Spleen (tissue), 11 donors: ENCODE measurements around the gene RPTN. TPM values are rescaled to one million over a fixed set of nuclear protein-coding genes. Genes with fewer than 3 reads are reported as not detected.

Experiments used
- DNase-seq: peaks from one replicate; pipeline ENCODE4 v3.0.0-alpha.2; 2020
- H3K27ac ChIP-seq, 8 donors: fragments of 200-600 bp; sonication (generic) in 7 of 8; 1 replicate in 4 of 8; 2 replicates in 4 of 8; pipeline versions ENCODE4 v1.5.0 to v1.8.0; 2016 to 2021; ENCODE audit warnings: inconsistent platforms in 4 of 8, mild to moderate bottlenecking in 4 of 8, moderate library complexity in 1 of 8
- H3K27me3 ChIP-seq, 7 donors: fragments of 200-600 bp; sonication (generic) in 6 of 7; replicated peaks in 1 of 7; 1 replicate in 4 of 7; 2 replicates in 3 of 7; pipeline versions ENCODE4 v1.5.0 to v1.8.0; 2016 to 2021; ENCODE audit warnings: inconsistent platforms in 3 of 7, mild to moderate bottlenecking in 1 of 7
- H3K36me3 ChIP-seq, 6 donors: fragments of 200-600 bp; sonication (generic) in 5 of 6; 1 replicate in 4 of 6; 2 replicates in 2 of 6; pipeline versions ENCODE4 v1.5.0 to v1.8.0; 2016 to 2021; ENCODE audit warnings: inconsistent platforms in 2 of 6
- H3K4me1 ChIP-seq, 6 donors: fragments of 200-600 bp; sonication (generic) in 5 of 6; 1 replicate in 3 of 6; 2 replicates in 3 of 6; pipeline versions ENCODE4 v1.5.0 to v1.8.0; 2016 to 2021; ENCODE audit warnings: inconsistent platforms in 3 of 6
- H3K4me3 ChIP-seq, 8 donors: fragments of 200-600 bp; sonication (generic) in 7 of 8; 1 replicate in 4 of 8; 2 replicates in 4 of 8; pipeline versions ENCODE4 v1.5.0 to v1.8.0; 2016 to 2021; ENCODE audit warnings: inconsistent platforms in 4 of 8, mild to moderate bottlenecking in 4 of 8, moderate library complexity in 2 of 8
- H3K9me3 ChIP-seq, 8 donors: fragments of 200-600 bp; sonication (generic) in 7 of 8; 1 replicate in 4 of 8; 2 replicates in 4 of 8; pipeline versions ENCODE4 v1.5.0 to v1.8.0; 2016 to 2021; ENCODE audit warnings: inconsistent platforms in 4 of 8
- POLR2A ChIP-seq, 3 donors: fragments of 450-650 bp; IDR thresholded peaks; one replicate each; pipeline ENCODE4 v1.5.1; 2017; ENCODE audit warnings: antibody characterized with exemption in 3 of 3, mild to moderate bottlenecking in 1 of 3
- POLR2AphosphoS5 ChIP-seq, 3 donors: sonication (generic); formaldehyde crosslinking; IDR thresholded peaks; one replicate each; pipeline ENCODE4 v1.5.1; 2017; ENCODE audit warnings: antibody characterized with exemption in 3 of 3
- WGBS, 5 donors: extraction: QIAGEN DNeasy Blood & Tissue Kit in 3 of 5; methylation state at CpG; one replicate each; pipeline versions ENCODE4 v1.1.5 to v1.1.7; 2013 to 2018; 5-methylcytosine and 5-hydroxymethylcytosine counted together
- intact Hi-C: fragments of 100-400 bp; cut with DNase I; formaldehyde crosslinking; loops from one replicate; pipeline ENCODE4 v1.15.0; 2023; ENCODE audit warnings: low total_unique reads
- polyA plus RNA-seq, 3 donors: library from polyadenylated mRNA; stranded (reverse); fragments of 200-250 nt; gene quantifications; one replicate each; pipeline ENCODE4 v1.2.1, GENCODE V29; 2013
- total RNA-seq, 7 donors: library from RNA; depleted of rRNA in 3 of 7; stranded (reverse); fragments of >200 nt in 3 of 7; fragmentation: NEBNext Ultra II Directional in 4 of 7; extraction: Animal tissue kit (Norgen Biotek cat#: 25700) in 4 of 7; gene quantifications; one replicate each; pipeline versions ENCODE4 v1.1.0 to v1.2.1, GENCODE V29; 2016 to 2021
- TF ChIP-seq, protein P1 (sequence below), 11 experiments: fragments of 200-600 bp in 7 of 11; fragments of 450-650 bp in 4 of 11; sonication (generic) in 4 of 11; IDR thresholded peaks in 8 of 11; conservative IDR thresholded peaks in 3 of 11; 1 replicate in 7 of 11; 2 replicates in 4 of 11; pipeline versions ENCODE4 v1.4.0 to v1.8.0; 2016 to 2021; ENCODE audit warnings: antibody characterized with exemption in 11 of 11, inconsistent platforms in 4 of 11, mild to moderate bottlenecking in 1 of 11
- donor health status: healthy with polysubstance abuse.
- donor health status: DM: no; HTN: no; CAD: no; lungs with moderate emphysema.
- donor health status: DM: no; HTN: no; CAD: no.
- donor health status: Bipolar disorder and iron deficiency.
- donor health status: healthy.
- donor health status: DM: no; HTN: no; CAD: no.
- donor health status: DM: yes; HTN: yes; CAD: no.

RPTN gene
- total and polyA plus RNA-seq, 10 donors = not detected

DNA sequence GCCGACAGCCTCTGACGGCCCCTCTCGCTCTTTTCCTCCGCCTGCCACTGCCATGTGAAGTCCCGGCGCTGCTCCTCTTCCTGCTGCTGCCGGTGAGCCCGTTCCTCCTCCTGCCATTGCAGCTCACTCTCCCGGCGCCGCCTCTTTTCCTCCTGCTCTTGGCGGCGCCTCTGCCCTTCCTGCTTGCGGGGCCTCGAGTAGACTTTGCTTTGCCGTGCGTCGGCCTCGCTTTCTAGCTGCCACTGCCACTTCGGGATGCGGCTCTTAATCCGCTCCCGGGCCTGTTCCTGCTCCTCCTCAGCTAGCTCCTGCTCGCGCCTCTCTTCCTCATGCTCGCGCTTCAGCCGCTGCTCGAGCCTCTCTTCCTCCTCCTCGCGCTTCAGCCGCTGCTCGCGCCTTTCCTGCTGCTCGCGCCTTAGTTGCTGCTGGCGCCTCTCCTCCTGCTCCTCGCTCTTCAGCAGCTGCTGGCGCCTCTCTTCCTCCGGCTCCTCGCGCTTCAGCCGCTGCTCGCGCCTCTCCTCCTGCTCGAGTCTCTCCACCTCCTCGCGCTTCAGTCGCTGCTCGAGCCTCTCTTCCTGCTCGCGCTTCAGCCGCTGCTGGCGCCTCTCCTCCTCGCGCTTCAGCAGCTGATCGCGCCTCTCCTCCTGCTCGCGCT lies 48.0 kb downstream of the RPTN start:
- Histone ChIP-seq H3K27ac (no peak overlapping the region), H3K4me3 (peak overlapping the region; percentile 5 to 68 (median 46)), H3K4me1 (peaks cover 22 to 62% (median 51%) of the 10 kb centered on the region in 6 donors), H3K9me3 (peaks cover 0 to 22% (median 0%) of the 10 kb centered on the region in 8 donors), H3K36me3 (no peaks in the 10 kb centered on the region), H3K27me3 (peaks cover 0 to 100% (median 90%) of the 10 kb centered on the region in 7 donors)
- peak; percentile 78 for DNase-seq
- TF ChIP-seq, protein P1, sequence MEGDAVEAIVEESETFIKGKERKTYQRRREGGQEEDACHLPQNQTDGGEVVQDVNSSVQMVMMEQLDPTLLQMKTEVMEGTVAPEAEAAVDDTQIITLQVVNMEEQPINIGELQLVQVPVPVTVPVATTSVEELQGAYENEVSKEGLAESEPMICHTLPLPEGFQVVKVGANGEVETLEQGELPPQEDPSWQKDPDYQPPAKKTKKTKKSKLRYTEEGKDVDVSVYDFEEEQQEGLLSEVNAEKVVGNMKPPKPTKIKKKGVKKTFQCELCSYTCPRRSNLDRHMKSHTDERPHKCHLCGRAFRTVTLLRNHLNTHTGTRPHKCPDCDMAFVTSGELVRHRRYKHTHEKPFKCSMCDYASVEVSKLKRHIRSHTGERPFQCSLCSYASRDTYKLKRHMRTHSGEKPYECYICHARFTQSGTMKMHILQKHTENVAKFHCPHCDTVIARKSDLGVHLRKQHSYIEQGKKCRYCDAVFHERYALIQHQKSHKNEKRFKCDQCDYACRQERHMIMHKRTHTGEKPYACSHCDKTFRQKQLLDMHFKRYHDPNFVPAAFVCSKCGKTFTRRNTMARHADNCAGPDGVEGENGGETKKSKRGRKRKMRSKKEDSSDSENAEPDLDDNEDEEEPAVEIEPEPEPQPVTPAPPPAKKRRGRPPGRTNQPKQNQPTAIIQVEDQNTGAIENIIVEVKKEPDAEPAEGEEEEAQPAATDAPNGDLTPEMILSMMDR (IDR thresholded peaks at IDR 0.05 in 8 of 11, conservative IDR thresholded peaks at IDR 0.05 in 3 of 11) = no peak
- no peak for TF ChIP-seq POLR2A (IDR thresholded peaks at IDR 0.05)
- no peak for TF ChIP-seq POLR2AphosphoS5 (IDR thresholded peaks at IDR 0.05)
- 1 to 2% (median 1%) methylated on average over 60 of the region's 60 CpGs for WGBS, 5 donors
- intact Hi-C loops = no loop called here

DNA sequence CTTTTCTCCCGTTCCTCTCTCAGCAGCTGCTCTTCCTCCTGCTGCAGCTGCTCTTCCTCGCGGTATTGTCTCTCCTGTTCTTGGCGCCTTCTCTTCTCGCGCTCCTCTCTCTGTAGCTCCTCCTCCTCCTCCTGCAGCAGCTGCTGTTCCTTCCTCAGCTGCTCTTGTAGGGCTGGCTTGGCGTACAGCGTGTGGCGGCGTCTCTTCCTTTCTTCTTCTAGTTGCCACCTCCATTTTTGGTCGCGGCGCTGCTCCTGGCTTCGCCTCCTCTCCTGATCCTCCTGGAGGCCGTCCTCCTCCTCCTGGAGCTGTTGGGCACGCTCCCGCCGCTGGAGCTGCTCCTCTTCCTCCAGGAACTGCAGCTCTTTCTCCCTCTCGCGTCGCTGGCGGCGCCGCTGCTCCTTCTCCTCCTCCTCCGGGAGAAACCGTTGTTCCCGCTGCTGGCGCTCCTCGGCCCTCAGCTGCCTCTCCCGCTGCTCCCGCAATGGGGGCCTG lies 48.6 kb downstream of the RPTN start:
- peaks cover 22 to 62% (median 51%) of the 10 kb centered on the region in 6 donors for H3K4me1 ChIP-seq
- intact Hi-C loops = no loop called here
- H3K36me3 ChIP-seq = no peaks in the 10 kb centered on the region
- H3K27me3 ChIP-seq = peaks cover 0 to 100% (median 91%) of the 10 kb centered on the region in 7 donors
- peak overlapping the region; percentile 5 to 68 (median 46) for H3K4me3 ChIP-seq
- peak; percentile 78 for DNase-seq
- H3K27ac ChIP-seq = no peak overlapping the region
- TF ChIP-seq POLR2AphosphoS5 (IDR thresholded peaks at IDR 0.05) = no peak
- no peak for TF ChIP-seq POLR2A (IDR thresholded peaks at IDR 0.05)
- TF ChIP-seq, protein P1 (IDR thresholded peaks at IDR 0.05 in 8 of 11, conservative IDR thresholded peaks at IDR 0.05 in 3 of 11) = no peak
- WGBS, 5 donors = 2 to 4% (median 2%) methylated on average over 29 to 31 of the region's 31 CpGs
- peaks cover 0 to 22% (median 0%) of the 10 kb centered on the region in 8 donors for H3K9me3 ChIP-seq

- no peak for DNase-seq
- intact Hi-C loops = no loop called here
- peaks cover 22 to 62% (median 51%) of the 10 kb centered on the region in 6 donors for H3K4me1 ChIP-seq
- H3K9me3 ChIP-seq = peaks cover 0 to 22% (median 0%) of the 10 kb centered on the region in 8 donors
- H3K27ac ChIP-seq = no peak overlapping the region
- 7 to 17% (median 10%) methylated on average over 15 of the region's 15 CpGs for WGBS, 5 donors
- peaks cover 0 to 100% (median 91%) of the 10 kb centered on the region in 7 donors for H3K27me3 ChIP-seq
- TF ChIP-seq POLR2A (IDR thresholded peaks at IDR 0.05) (no peak), POLR2AphosphoS5 (IDR thresholded peaks at IDR 0.05) (no peak)
- TF ChIP-seq, protein P1 (IDR thresholded peaks at IDR 0.05 in 8 of 11, conservative IDR thresholded peaks at IDR 0.05 in 3 of 11) = no peak
- no peaks in the 10 kb centered on the region for H3K36me3 ChIP-seq
- H3K4me3 ChIP-seq = peak overlapping the region in 7 of 8 donors; percentile 35 to 68 (median 47)
These were observed 49.1 kb downstream of the RPTN start for GRCh38 chr1:152109998-152110294.

GRCh38 chr1:152109231-152109997 lies 49.6 kb downstream of the RPTN start:
- Histone ChIP-seq H3K9me3 (peaks cover 0 to 22% (median 0%) of the 10 kb centered on the region in 8 donors), H3K4me3 (peak overlapping the region in 7 of 8 donors; percentile 12 to 68 (median 44)), H3K4me1 (peaks cover 22 to 62% (median 51%) of the 10 kb centered on the region in 6 donors), H3K27ac (no peak overlapping the region), H3K27me3 (peaks cover 0 to 100% (median 89%) of the 10 kb centered on the region in 7 donors), H3K36me3 (no peaks in the 10 kb centered on the region)
- intact Hi-C loops = no loop called here
- 9 to 22% (median 11%) methylated on average over 31 of the region's 31 CpGs for WGBS, 5 donors
- DNase-seq = no peak
- TF ChIP-seq, protein P1 (IDR thresholded peaks at IDR 0.05 in 8 of 11, conservative IDR thresholded peaks at IDR 0.05 in 3 of 11) = no peak
- TF ChIP-seq POLR2AphosphoS5 (IDR thresholded peaks at IDR 0.05) (no peak), POLR2A (IDR thresholded peaks at IDR 0.05) (no peak)
